ENCODE measurements around the gene CAPN9.

CAPN9 gene

DNA sequence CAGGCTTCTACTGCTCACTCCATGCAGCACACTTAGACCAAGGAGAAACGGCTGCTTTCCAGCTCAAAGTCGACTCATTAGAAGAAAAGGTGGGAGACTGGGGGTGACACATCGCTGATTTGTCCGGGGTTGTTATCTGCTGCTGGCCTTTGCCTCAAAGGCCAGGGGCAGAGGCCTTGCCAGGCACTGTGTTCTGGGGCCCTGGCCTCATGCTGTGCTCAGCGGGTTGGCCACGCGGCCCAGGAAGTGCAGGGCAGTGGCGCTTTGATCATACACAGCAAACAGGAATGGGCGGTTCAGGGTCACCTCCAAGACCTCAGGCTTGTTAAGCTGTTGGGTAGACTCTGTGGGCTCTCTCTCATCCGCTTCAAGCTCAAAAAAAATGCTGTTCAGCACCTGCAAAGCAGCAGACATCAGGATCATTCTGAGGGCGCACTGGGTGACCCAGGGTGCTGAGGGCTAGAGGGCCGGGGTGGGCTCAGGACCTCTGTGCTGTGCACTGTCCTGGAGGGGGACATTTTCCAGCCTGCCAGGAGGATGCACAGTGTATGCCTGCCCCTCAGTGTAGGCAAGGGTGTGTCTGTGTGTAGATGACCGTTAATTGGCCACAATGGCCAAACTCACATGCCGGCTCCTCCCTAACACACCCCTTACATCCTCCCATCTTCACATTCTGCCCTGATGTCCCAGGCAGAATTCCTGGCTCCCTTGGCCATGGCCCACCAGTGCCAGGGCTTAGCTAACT is 44.1 kb upstream of the CAPN9 start:
- no peak for TF ChIP-seq CTCF (IDR thresholded peaks at IDR 0.05; ENCODE audit: insufficient read depth, low read depth, low read length, missing control alignments)
- no peak for DNase-seq (ENCODE audit: low read depth)

GRCh38 chr1:230703679-230704385 is 43.4 kb upstream of the CAPN9 start:
- no peak for TF ChIP-seq CTCF (IDR thresholded peaks at IDR 0.05; ENCODE audit: insufficient read depth, low read depth, low read length, missing control alignments)
- no peak for DNase-seq (ENCODE audit: low read depth)
- H3K4me3 ChIP-seq (ENCODE audit: low read depth, low read length), result no peak overlapping the region

More for the DNA sequence above, 44.1 kb upstream of the CAPN9 start:
- no peak overlapping the region for H3K4me3 ChIP-seq (ENCODE audit: low read depth, low read length)

- no peak for TF ChIP-seq CTCF (IDR thresholded peaks at IDR 0.05; ENCODE audit: insufficient read depth, low read depth, low read length, missing control alignments)
- no peak for DNase-seq (ENCODE audit: low read depth)
- no peak overlapping the region for H3K4me3 ChIP-seq (ENCODE audit: low read depth, low read length)
Measured at GRCh38 chr1:230704830-230705229, 42.4 kb upstream of the CAPN9 start.

DNA sequence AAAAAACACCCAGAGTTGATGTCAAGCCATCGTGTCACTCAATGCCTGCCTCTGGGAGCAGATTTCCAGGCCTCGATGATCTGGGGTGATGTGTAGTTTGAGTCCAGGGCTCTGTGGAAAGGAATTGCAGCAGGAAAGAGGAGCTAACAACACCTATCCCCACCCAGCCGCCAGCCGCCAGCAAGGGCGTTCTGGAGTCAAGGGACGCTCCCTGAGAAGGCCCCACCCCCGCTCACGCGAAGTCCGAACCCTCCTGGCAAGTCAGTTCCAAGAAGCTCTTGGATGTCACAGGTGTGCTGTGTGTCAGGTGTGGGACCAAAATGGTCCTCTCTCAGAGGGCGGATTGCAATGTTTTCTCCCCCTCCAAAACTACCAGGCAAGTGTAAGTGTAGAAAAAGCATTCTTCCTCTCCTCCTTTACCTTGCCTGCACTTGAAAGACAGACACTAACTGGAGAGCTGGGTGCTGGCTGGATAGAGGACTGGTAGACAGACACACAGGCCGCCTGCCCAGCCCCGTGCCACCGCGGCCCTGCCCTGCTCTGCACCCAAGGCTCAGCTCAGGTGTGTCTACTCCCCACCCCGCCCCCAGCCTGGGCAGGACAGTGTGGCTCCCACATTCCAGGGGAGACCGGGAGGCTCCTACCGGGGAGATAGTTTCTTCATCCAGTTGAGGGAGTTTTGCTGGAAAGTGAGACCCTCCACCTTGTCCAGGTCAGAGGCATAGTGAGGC is 41.7 kb upstream of the CAPN9 start:
- no peak for DNase-seq (ENCODE audit: low read depth)
- TF ChIP-seq CTCF (IDR thresholded peaks at IDR 0.05; ENCODE audit: insufficient read depth, low read depth, low read length, missing control alignments), result no peak
- H3K4me3 ChIP-seq (ENCODE audit: low read depth, low read length), result no peak overlapping the region

- DNase-seq (ENCODE audit: low read depth), result no peak
- no peak for TF ChIP-seq CTCF (IDR thresholded peaks at IDR 0.05; ENCODE audit: insufficient read depth, low read depth, low read length, missing control alignments)
- H3K4me3 ChIP-seq (ENCODE audit: low read depth, low read length), result no peak overlapping the region
Measured at GRCh38 chr1:230706020-230706699, 41.0 kb upstream of the CAPN9 start.

DNA sequence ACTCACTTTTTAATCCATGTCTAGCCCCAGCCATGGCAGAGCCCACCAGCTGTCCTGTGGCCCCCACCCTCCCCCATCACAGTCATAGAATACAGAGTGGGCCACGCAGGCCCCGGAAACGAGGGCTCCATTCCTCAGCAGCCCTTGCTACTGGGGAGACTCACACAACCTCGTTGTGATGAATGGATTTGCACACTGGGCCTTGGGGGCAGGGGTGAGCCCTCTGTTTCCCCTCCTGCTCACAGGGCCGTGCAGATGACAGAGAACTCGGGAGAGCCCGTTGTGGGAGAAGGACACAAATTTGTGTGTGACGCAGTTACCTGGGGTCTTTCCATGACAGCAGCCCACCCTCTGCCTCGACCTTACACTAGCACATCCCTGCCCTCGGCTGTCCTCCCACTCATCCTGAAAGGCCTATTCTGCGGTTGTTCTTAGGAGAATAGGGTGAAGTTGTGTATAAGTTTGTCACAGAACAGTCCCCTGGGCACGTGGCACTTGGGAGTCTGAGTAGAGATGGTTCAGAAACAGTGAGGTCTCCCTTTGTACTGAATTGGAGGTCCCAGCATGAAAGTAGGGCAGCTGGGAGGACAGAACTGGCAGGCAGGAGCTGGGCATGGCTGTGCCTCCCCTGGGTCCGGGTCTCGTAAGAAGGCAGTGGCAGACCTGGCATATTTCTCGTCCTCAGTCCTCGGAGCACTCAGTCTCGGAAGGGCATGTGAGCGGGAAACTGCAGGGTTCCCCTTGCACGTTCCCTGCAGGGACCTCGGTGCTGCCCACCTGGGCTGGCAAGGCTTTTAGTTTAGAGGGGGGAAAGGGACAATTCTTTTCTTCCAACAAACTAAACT is 40.1 kb upstream of the CAPN9 start:
- no peak overlapping the region for H3K4me3 ChIP-seq (ENCODE audit: low read depth, low read length)
- TF ChIP-seq CTCF (IDR thresholded peaks at IDR 0.05; ENCODE audit: insufficient read depth, low read depth, low read length, missing control alignments), result no peak
- no peak for DNase-seq (ENCODE audit: low read depth)

Data from GM12865 (cell line).